H9 (cell line): ENCODE measurements around the gene PLEKHJ1. TPM values are rescaled to one million over a fixed set of nuclear protein-coding genes. Genes with fewer than 3 reads are reported as not detected.

Experiments
- DNase-seq: peaks from one replicate; pipeline ENCODE4 v3.0.0-alpha.2; 2017
- H2AFZ ChIP-seq: one replicate; pipeline ENCODE4 v1.6.1; 2013; ENCODE audit warnings: mild to moderate bottlenecking, low read length, control low read depth, moderate library complexity
- H2AK5ac ChIP-seq: 2 replicates; pipeline ENCODE4 v1.6.1; 2013; ENCODE audit warnings: low read length, control low read depth, mixed read lengths; ENCODE audit not compliant: insufficient read length
- H2BK120ac ChIP-seq: one replicate; pipeline ENCODE4 v1.6.1; 2013; ENCODE audit warnings: low read depth, mild to moderate bottlenecking, low read length, control low read depth, inconsistent platforms; ENCODE audit not compliant: poor library complexity, severe bottlenecking
- H2BK12ac ChIP-seq: 2 replicates; pipeline ENCODE4 v1.6.1; 2013; ENCODE audit warnings: low read length, control low read depth, mixed read lengths, low read depth; ENCODE audit not compliant: insufficient read length
- H2BK15ac ChIP-seq: 2 replicates; pipeline ENCODE4 v1.6.1; 2013; ENCODE audit warnings: low read depth, low read length, control low read depth
- H2BK20ac ChIP-seq: one replicate; pipeline ENCODE4 v1.6.1; 2013; ENCODE audit warnings: low read depth, mild to moderate bottlenecking, low read length, control low read depth, inconsistent platforms; ENCODE audit not compliant: poor library complexity, severe bottlenecking
- H2BK5ac ChIP-seq: 2 replicates; pipeline ENCODE4 v1.6.1; 2013; ENCODE audit warnings: low read length, control low read depth, mixed read lengths; ENCODE audit not compliant: insufficient read length
- H3K14ac ChIP-seq: 2 replicates; pipeline ENCODE4 v1.6.1; 2013; ENCODE audit warnings: low read length, control low read depth; ENCODE audit not compliant: insufficient read depth
- H3K18ac ChIP-seq: 2 replicates; pipeline ENCODE4 v1.6.1; 2013; ENCODE audit warnings: low read depth, mild to moderate bottlenecking, mixed read lengths, low read length, control low read depth; ENCODE audit not compliant: insufficient read length
- H3K23ac ChIP-seq: 2 replicates; pipeline ENCODE4 v1.6.1; 2013; ENCODE audit warnings: low read length, control low read depth, mixed read lengths, low read depth; ENCODE audit not compliant: insufficient read length
- H3K23me2 ChIP-seq: 2 replicates; pipeline ENCODE4 v1.6.1; 2013; ENCODE audit warnings: low read depth, mild to moderate bottlenecking, mixed read lengths, low read length, control low read depth; ENCODE audit not compliant: insufficient read length, poor library complexity, severe bottlenecking
- H3K27ac ChIP-seq: 2 replicates; pipeline ENCODE4 v1.5.1; 2013; ENCODE audit warnings: low read length, control low read depth, mixed read lengths, low read depth; ENCODE audit not compliant: insufficient read length
- H3K27me3 ChIP-seq: 2 replicates; pipeline ENCODE4 v1.6.1; 2013; ENCODE audit warnings: low read length, control low read depth, inconsistent platforms; ENCODE audit not compliant: insufficient read depth
- H3K4ac ChIP-seq: 2 replicates; pipeline ENCODE4 v1.6.1; 2013; ENCODE audit warnings: low read depth, mild to moderate bottlenecking, control low read depth, inconsistent platforms, low read length, moderate library complexity
- H3K4me1 ChIP-seq: 2 replicates; pipeline ENCODE4 v1.6.1; 2013; ENCODE audit warnings: low read length, control low read depth, inconsistent platforms; ENCODE audit not compliant: insufficient read depth
- H3K4me2 ChIP-seq: 2 replicates; pipeline ENCODE4 v1.6.1; 2013; ENCODE audit warnings: low read length, control low read depth, mixed read lengths; ENCODE audit not compliant: insufficient read length, insufficient read depth
- H3K56ac ChIP-seq: 2 replicates; pipeline ENCODE4 v1.6.1; 2013; ENCODE audit warnings: low read depth, mild to moderate bottlenecking, mixed read lengths, low read length, control low read depth; ENCODE audit not compliant: insufficient read length
- H3K79me1 ChIP-seq: 2 replicates; pipeline ENCODE4 v1.6.1; 2013; ENCODE audit warnings: low read depth, mild to moderate bottlenecking, moderate library complexity, low read length, control low read depth, inconsistent platforms; ENCODE audit not compliant: insufficient read depth, poor library complexity, severe bottlenecking
- H3K79me2 ChIP-seq: 2 replicates; pipeline ENCODE4 v1.6.1; 2013; ENCODE audit warnings: low read length, control low read depth, inconsistent platforms; ENCODE audit not compliant: insufficient read depth
- H3K9ac ChIP-seq: 2 replicates; pipeline ENCODE4 v1.6.1; 2013; ENCODE audit warnings: low read length, control low read depth, mixed read lengths; ENCODE audit not compliant: insufficient read length; ENCODE audit errors: extremely low read depth
- H3K9me3 ChIP-seq: one replicate; pipeline ENCODE4 v1.6.1; 2013; ENCODE audit warnings: low read depth, low read length, inconsistent platforms; ENCODE audit not compliant: control insufficient read depth
- H3T11ph ChIP-seq: one replicate; pipeline ENCODE4 v1.6.1; 2013; ENCODE audit warnings: mild to moderate bottlenecking, low read length, control low read depth, inconsistent platforms
- H4K20me1 ChIP-seq: one replicate; pipeline ENCODE4 v1.6.1; 2013; ENCODE audit not compliant: control insufficient read depth, insufficient read length, insufficient read depth
- H4K5ac ChIP-seq: 2 replicates; pipeline ENCODE4 v1.6.1; 2013; ENCODE audit warnings: low read depth, mild to moderate bottlenecking, mixed read lengths, low read length, control low read depth; ENCODE audit not compliant: insufficient read length
- H4K8ac ChIP-seq: replicated peaks from 2 replicates; pipeline ENCODE4 v1.6.1; 2013; ENCODE audit warnings: low read length, control low read depth, mixed read lengths, low read depth; ENCODE audit not compliant: insufficient read length
- H4K91ac ChIP-seq: 2 replicates; pipeline ENCODE4 v1.6.1; 2013; ENCODE audit warnings: low read depth, mild to moderate bottlenecking, moderate library complexity, mixed read lengths, low read length, control low read depth; ENCODE audit not compliant: insufficient read length
- H3K27ac Mint-ChIP-seq, 3 experiments: 2 replicates in 2 of 3; 3 replicates in 1 of 3; pipeline ENCODE4 v1.8.0; 2020 to 2021; ENCODE audit warnings: mixed read lengths in 3 of 3, mild to moderate bottlenecking in 1 of 3, moderate library complexity in 1 of 3
- H3K27me3 Mint-ChIP-seq: 2 replicates; pipeline ENCODE4 v1.8.0; 2021; ENCODE audit warnings: low read depth, mild to moderate bottlenecking, moderate library complexity, mixed read lengths
- H3K36me3 Mint-ChIP-seq, 3 experiments: 2 replicates in 2 of 3; 3 replicates in 1 of 3; pipeline ENCODE4 v1.8.0; 2020 to 2021; ENCODE audit warnings: low read depth in 3 of 3, mixed read lengths in 3 of 3; ENCODE audit not compliant: insufficient read depth in 1 of 3
- H3K4me1 Mint-ChIP-seq, 2 experiments: 2 replicates each; pipeline ENCODE4 v1.8.0; 2020; ENCODE audit warnings: mixed read lengths in 2 of 2
- H3K4me3 Mint-ChIP-seq, 2 experiments: 2 replicates in 1 of 2; 3 replicates in 1 of 2; pipeline ENCODE4 v1.8.0; 2020 to 2021; ENCODE audit warnings: mild to moderate bottlenecking in 2 of 2, mixed read lengths in 2 of 2, moderate library complexity in 1 of 2
- H3K9me3 Mint-ChIP-seq, 2 experiments: 2 replicates in 1 of 2; 3 replicates in 1 of 2; pipeline ENCODE4 v1.8.0; 2020; ENCODE audit warnings: mild to moderate bottlenecking in 2 of 2, mixed read lengths in 2 of 2, moderate library complexity in 1 of 2
- CTCF ChIP-seq: fragments of 200-600 bp; sonication (generic); conservative IDR thresholded peaks from 3 replicates; pipeline ENCODE4 v1.8.0; 2021; ENCODE audit warnings: antibody characterized with exemption, mild to moderate bottlenecking
- WGBS: extraction: QIAGEN DNeasy Blood & Tissue Kit; methylation state at CpG from one replicate; pipeline ENCODE4 v1.1.7; 2013; ENCODE audit warnings: missing lambda C conversion rate, low lambda C conversion rate, mixed read lengths; ENCODE audit not compliant: insufficient read length; ENCODE audit errors: extremely low coverage; 5-methylcytosine and 5-hydroxymethylcytosine counted together
- total RNA-seq: library from RNA; stranded (reverse); gene quantifications from 2 replicates; pipeline ENCODE4 v1.2.1, GENCODE V29; 2021

Gene PLEKHJ1
- total RNA-seq, 1 experiment from 2014 or later: 139 TPM

- Histone ChIP-seq H4K91ac (no peak overlapping the region), H3K23me2 (no peaks in the 10 kb centered on the region), H3K79me1 (no peaks in the 10 kb centered on the region), H3K27me3 (no peaks in the 10 kb centered on the region), H2BK15ac (no peak overlapping the region), H2AFZ (no peak overlapping the region), H3K56ac (no peak overlapping the region), H3K79me2 (no peaks in the 10 kb centered on the region), H3T11ph (no peak overlapping the region), H4K8ac (no peak overlapping the region), H3K27ac (no peak overlapping the region), H3K23ac (no peak overlapping the region), H2BK5ac (no peak overlapping the region), H2AK5ac (no peak overlapping the region), H3K9ac (no peak overlapping the region), H3K4me2 (no peak overlapping the region), H2BK12ac (no peak overlapping the region), H4K5ac (no peak overlapping the region), H3K14ac (no peak overlapping the region), H2BK120ac (no peak overlapping the region), H3K4ac (no peak overlapping the region), H3K9me3 (no peaks in the 10 kb centered on the region), H3K18ac (no peak overlapping the region), H3K4me1 (no peaks in the 10 kb centered on the region), H4K20me1 (no peaks in the 10 kb centered on the region), H2BK20ac (no peak overlapping the region)
- no peak overlapping the region for H3K4me3 Mint-ChIP-seq
- H3K27me3 Mint-ChIP-seq: no peaks in the 10 kb centered on the region; the same call in 1 of the 2 replicates
- H3K9me3 Mint-ChIP-seq: no peaks in the 10 kb centered on the region
- no peak for DNase-seq
- no peaks in the 10 kb centered on the region for H3K4me1 Mint-ChIP-seq
- no CpG with 5 or more reads among the region's 13 CpGs for WGBS
- H3K36me3 Mint-ChIP-seq: peaks cover 9 to 51% (median 40%) of the 10 kb centered on the region in 3 experiments; a peak in 6 of 7 replicates
- peak overlapping the region; percentile 52 to 88 (median 83); a peak in 5 of 7 replicates for H3K27ac Mint-ChIP-seq
- no peak for TF ChIP-seq CTCF
Measured at GRCh38 chr19:2224754-2225349, 11.3 kb downstream of the PLEKHJ1 start.
